H4 (cell line): ENCODE results near the gene ROBO2. TPM values are rescaled to one million over a fixed set of nuclear protein-coding genes. Genes with fewer than 3 reads are reported as not detected.

Source experiments
- DNase-seq: peaks from one replicate; pipeline ENCODE4 v3.0.0-alpha.2; 2015; ENCODE audit warnings: low spot score
- total RNA-seq: library from RNA; depleted of rRNA; stranded (reverse); fragments of >200 nt; shearing (Covaris generic); gene quantifications from 2 replicates; pipeline ENCODE4 v1.2.3, GENCODE V29; 2014

The ROBO2 gene
- total RNA-seq, 1 experiment from 2014 or later, result 7.5 TPM

DNA sequence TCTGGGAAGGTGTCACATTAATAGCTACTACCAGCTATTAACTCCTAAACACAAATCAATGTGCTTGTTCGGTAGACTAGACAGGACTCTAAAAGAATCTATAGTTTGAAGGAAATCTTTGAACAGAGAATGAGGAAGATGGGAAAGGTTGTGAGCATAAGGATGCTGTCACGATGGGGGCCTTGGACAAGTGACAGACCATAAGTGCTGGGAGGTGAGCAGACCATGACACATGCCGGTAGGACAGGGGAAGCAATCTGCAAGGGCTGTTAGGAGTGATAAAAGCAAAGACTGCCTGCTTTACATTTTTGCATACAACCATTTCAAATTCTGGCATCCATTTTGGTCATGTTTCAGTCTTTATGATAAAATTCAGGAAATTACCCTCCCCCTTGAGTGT, 645.8 kb downstream of the ROBO2 start:
- no peak for DNase-seq

- no peak for DNase-seq
These were observed 646.7 kb downstream of the ROBO2 start for GRCh38 chr3:77686560-77686959.

- DNase-seq, result no peak
These were observed 647.6 kb downstream of the ROBO2 start for GRCh38 chr3:77687545-77687944.

DNA sequence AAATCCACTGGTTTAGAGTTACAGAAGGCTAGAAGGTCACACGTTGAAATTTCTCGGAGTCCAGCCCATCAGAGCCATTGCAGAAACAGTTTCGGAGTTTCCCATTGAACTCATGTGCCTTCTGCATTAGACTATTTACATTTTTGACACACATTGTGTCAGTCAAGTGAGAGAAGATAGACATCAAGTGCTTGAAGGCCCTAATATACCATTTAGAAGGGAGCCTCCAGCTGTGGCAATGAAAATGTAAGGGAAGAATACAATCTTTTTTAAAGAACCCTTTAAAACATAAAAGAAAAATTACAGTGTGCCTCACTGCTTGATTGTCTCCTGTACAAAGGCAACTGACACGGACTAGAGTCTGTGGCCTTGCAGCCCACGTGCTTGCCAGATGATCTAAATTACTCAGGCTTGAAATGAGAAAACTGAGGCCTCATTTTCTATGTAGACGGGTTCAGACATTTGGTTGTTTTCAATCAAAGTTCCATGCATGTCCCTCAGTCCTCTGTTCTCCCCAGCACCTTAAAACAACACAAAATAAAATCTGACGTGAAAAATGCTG, 650.5 kb downstream of the ROBO2 start:
- no peak for DNase-seq

- no peak for DNase-seq
These were observed 653.2 kb downstream of the ROBO2 start for GRCh38 chr3:77693147-77693546.

DNA sequence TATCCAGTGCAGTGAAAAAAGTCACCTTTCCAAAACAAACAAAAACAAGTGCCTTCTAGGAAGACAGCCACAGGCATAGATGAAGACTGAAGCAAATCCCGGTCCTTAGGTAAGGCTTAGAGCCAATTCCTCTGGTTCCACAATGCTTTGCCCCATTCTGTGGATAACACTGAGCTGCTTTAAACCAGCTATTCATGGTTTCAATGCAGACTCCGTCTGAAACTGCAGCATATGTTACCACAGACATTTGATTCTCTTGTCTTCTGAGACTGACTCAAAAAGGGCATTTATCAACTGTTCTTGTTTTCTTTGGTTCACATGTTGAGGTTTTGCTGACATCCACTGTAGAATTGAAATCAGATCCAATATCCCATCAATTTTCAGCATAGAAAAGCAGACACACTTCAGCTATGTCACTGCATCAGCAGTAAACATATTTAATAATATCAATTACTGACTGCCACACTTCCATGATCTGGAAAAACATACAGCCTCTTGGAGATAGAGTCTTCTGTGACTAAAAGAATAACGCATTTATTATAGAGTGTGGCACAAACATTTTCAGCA, 659.3 kb downstream of the ROBO2 start:
- DNase-seq, result no peak
